Activated gamma-delta T cell treated with anti-CD3 and anti-CD28 coated beads, Interleukin-2, amount 50 U/mL, for 16 hours (primary cell): Measurements from ENCODE around the gene PPP1R13B.

Experiments used
- DNase-seq: peaks from one replicate; pipeline ENCODE4 v3.0.0-alpha.2; 2020; ENCODE audit warnings: low read depth

The PPP1R13B gene

GRCh38 chr14:103741876-103742275, 105.5 kb downstream of the PPP1R13B start:
- no peak for DNase-seq

- DNase-seq: no peak
Measured at GRCh38 chr14:103740991-103741689, 106.2 kb downstream of the PPP1R13B start.

- DNase-seq: no peak
Measured at GRCh38 chr14:103739793-103740501, 107.4 kb downstream of the PPP1R13B start.

GRCh38 chr14:103739466-103739792, 107.9 kb downstream of the PPP1R13B start:
- DNase-seq: no peak

- DNase-seq: no peak
Measured at GRCh38 chr14:103738701-103739451, 108.5 kb downstream of the PPP1R13B start.

- DNase-seq: no peak
Measured at GRCh38 chr14:103738166-103738565, 109.2 kb downstream of the PPP1R13B start.

- no peak for DNase-seq
Measured at GRCh38 chr14:103737432-103738045, 109.8 kb downstream of the PPP1R13B start.

- DNase-seq: no peak
Measured at GRCh38 chr14:103736546-103737431, 110.6 kb downstream of the PPP1R13B start.

GRCh38 chr14:103735815-103736545, 111.4 kb downstream of the PPP1R13B start:
- no peak for DNase-seq

GRCh38 chr14:103735439-103735814, 111.9 kb downstream of the PPP1R13B start:
- DNase-seq: no peak

- no peak for DNase-seq
Measured at GRCh38 chr14:103735022-103735421, 112.4 kb downstream of the PPP1R13B start.

- DNase-seq: no peak
Measured at GRCh38 chr14:103734081-103734888, 113.1 kb downstream of the PPP1R13B start.

GRCh38 chr14:103733651-103734050, 113.7 kb downstream of the PPP1R13B start:
- no peak for DNase-seq

- DNase-seq: no peak
Measured at GRCh38 chr14:103732868-103733620, 114.3 kb downstream of the PPP1R13B start.

- no peak for DNase-seq
Measured at GRCh38 chr14:103731916-103732867, 115.2 kb downstream of the PPP1R13B start.

- DNase-seq: no peak
Measured at GRCh38 chr14:103731481-103731880, 115.9 kb downstream of the PPP1R13B start.

GRCh38 chr14:103730490-103731035, 116.8 kb downstream of the PPP1R13B start:
- no peak for DNase-seq
